ENCODE results near the gene NTNG1. TPM values are rescaled to one million over a fixed set of nuclear protein-coding genes. Genes with fewer than 3 reads are reported as not detected.
A peak's percentile ranks its signal among the peaks of the same experiment; 100 is the strongest.

The NTNG1 gene
- total and polyA plus RNA-seq, 12 donors: 0.13 to 4.6 (median 2.8) TPM; not detected in 2

DNA sequence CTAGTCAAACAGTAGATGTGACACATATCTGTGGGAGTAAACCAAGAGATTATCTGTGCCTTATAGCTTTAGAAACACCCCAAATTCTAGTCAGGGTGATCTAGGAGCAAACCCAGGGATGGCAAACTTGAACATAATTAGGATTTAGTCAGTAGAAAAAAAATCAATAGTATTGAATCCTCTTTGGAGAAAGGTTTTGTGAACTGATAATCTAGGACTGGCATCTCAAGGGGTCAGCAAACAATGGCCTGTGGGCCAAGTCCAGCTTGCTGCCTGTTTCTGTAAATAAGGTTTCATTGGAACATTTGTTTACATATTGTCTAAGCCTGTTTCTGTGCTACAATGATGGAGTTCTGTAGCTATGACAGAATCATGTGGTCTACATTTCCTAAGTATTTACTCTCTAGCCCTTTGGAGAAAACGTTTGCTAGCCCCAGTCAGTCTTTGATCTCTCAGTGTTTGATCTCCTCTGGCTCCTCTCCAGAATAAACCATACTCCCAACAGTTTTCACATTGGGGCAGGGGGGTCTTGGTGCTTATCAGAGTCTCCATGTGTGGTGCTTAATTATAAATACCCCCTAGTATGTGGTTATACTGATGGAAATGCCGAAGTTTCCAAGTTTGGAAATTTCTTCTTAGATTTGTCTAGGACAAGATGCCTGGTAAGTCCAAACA lies 385.8 kb downstream of the NTNG1 start:
- Histone ChIP-seq H3K9me3 (replicated peaks in 1 of 3) (no peaks in the 10 kb centered on the region), H3K27ac (no peak overlapping the region), H3K27me3 (no peaks in the 10 kb centered on the region), H3K4me3 (no peak overlapping the region), H3K36me3 (replicated peaks in 1 of 2) (no peaks in the 10 kb centered on the region), H3K4me1 (replicated peaks in 1 of 2) (no peaks in the 10 kb centered on the region)
- no peak for DNase-seq
- 37 to 40% (median 40%) methylated on average over 2 of the region's 2 CpGs for WGBS, 4 donors
- intact Hi-C loops (cut with DNase I): no loop called here
- TF ChIP-seq POLR2A (IDR thresholded peaks at IDR 0.05): no peak
- TF ChIP-seq, protein P1, sequence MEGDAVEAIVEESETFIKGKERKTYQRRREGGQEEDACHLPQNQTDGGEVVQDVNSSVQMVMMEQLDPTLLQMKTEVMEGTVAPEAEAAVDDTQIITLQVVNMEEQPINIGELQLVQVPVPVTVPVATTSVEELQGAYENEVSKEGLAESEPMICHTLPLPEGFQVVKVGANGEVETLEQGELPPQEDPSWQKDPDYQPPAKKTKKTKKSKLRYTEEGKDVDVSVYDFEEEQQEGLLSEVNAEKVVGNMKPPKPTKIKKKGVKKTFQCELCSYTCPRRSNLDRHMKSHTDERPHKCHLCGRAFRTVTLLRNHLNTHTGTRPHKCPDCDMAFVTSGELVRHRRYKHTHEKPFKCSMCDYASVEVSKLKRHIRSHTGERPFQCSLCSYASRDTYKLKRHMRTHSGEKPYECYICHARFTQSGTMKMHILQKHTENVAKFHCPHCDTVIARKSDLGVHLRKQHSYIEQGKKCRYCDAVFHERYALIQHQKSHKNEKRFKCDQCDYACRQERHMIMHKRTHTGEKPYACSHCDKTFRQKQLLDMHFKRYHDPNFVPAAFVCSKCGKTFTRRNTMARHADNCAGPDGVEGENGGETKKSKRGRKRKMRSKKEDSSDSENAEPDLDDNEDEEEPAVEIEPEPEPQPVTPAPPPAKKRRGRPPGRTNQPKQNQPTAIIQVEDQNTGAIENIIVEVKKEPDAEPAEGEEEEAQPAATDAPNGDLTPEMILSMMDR (IDR thresholded peaks at IDR 0.05): no peak

DNA sequence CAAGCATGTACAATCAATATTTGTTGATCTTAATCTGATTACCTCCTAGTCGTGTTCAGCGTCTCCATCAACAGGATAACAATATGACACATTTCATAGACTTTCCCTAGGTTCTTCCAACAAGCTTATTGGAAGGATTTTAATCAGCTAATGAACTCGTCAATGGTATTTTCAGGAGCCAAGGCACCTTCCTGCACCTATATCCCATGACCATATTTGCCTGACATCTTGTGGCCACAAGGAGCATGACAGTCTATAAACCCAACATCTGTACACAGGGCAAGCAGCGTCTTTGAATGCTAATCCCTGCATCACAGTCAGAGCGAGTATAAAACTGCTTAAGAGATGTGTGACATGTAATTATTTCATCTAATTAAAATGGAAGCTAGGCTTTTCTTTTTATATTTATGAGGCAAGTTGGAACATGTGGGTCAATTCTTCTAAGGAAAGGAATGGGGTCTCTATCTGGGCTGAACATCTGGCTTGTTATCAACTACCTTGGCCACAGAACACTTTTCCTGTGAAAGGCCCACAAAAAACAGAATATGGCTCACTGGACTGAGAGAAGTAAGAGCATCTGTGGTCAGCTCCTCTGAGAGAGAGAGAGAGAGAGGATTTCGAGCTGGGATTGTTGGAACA lies 388.8 kb downstream of the NTNG1 start:
- Histone ChIP-seq H3K27me3 (no peaks in the 10 kb centered on the region), H3K27ac (no peak overlapping the region), H3K36me3 (replicated peaks in 1 of 2) (no peaks in the 10 kb centered on the region), H3K4me3 (no peak overlapping the region), H3K9me3 (replicated peaks in 1 of 3) (no peaks in the 10 kb centered on the region), H3K4me1 (replicated peaks in 1 of 2) (no peaks in the 10 kb centered on the region)
- WGBS, 4 donors: 25 to 33% (median 30%) methylated on average over 6 of the region's 6 CpGs
- intact Hi-C loops (cut with DNase I): no loop called here
- TF ChIP-seq, protein P1 (IDR thresholded peaks at IDR 0.05): peak; percentile 43 to 72 (median 60)
- no peak for TF ChIP-seq POLR2A (IDR thresholded peaks at IDR 0.05)
- DNase-seq: peak in 6 of 7 donors; percentile 12 to 62 (median 22)

GRCh38 chr1:107530543-107530942 lies 389.7 kb downstream of the NTNG1 start:
- H3K27ac ChIP-seq: no peak overlapping the region
- no peaks in the 10 kb centered on the region for H3K36me3 ChIP-seq (replicated peaks in 1 of 2)
- 47 to 57% (median 51%) methylated on average over 6 of the region's 6 CpGs for WGBS, 4 donors
- no peak for TF ChIP-seq POLR2A (IDR thresholded peaks at IDR 0.05)
- TF ChIP-seq, protein P1 (IDR thresholded peaks at IDR 0.05): no peak
- no peaks in the 10 kb centered on the region for H3K9me3 ChIP-seq (replicated peaks in 1 of 3)
- H3K4me3 ChIP-seq: no peak overlapping the region
- H3K4me1 ChIP-seq (replicated peaks in 1 of 2): no peaks in the 10 kb centered on the region
- intact Hi-C loops (cut with DNase I): no loop called here
- H3K27me3 ChIP-seq: no peaks in the 10 kb centered on the region
- no peak for DNase-seq

GRCh38 chr1:107531065-107531908 lies 390.4 kb downstream of the NTNG1 start:
- H3K9me3 ChIP-seq (replicated peaks in 1 of 3): no peaks in the 10 kb centered on the region
- no peaks in the 10 kb centered on the region for H3K4me1 ChIP-seq (replicated peaks in 1 of 2)
- DNase-seq: no peak
- no peaks in the 10 kb centered on the region for H3K27me3 ChIP-seq
- no peak overlapping the region for H3K4me3 ChIP-seq
- TF ChIP-seq POLR2A (IDR thresholded peaks at IDR 0.05): no peak
- TF ChIP-seq, protein P1 (IDR thresholded peaks at IDR 0.05): no peak
- intact Hi-C loops (cut with DNase I): no loop called here
- H3K36me3 ChIP-seq (replicated peaks in 1 of 2): no peaks in the 10 kb centered on the region
- H3K27ac ChIP-seq: no peak overlapping the region
- 77 to 83% (median 80%) methylated on average over 12 of the region's 12 CpGs for WGBS, 4 donors
